Endothelial cell of umbilical vein (primary cell): ENCODE results near the gene NFIC. TPM values are rescaled to one million over a fixed set of nuclear protein-coding genes. Genes with fewer than 3 reads are reported as not detected.

Experiments
- BruUV-seq: library from RNA; stranded (reverse); fragments of 400-500 nt; replicated peaks from 2 replicates; lab custom pipeline; 2021; lab: Mats Ljungman, UMichigan
- CTCF ChIA-PET: fragments of 300-600, 350-600 bp; sonication (Branson Sonifier 250); formaldehyde crosslinking; loops from one replicate; lab custom pipeline; 2021; ENCODE audit warnings: antibody characterized with exemption, inconsistent platforms; lab: Charles Lee
- POLR2A ChIA-PET: fragments of 300-600, 350-600 bp; sonication (Branson Sonifier 250); formaldehyde crosslinking; loops from one replicate; lab custom pipeline; 2021; ENCODE audit warnings: antibody characterized with exemption, inconsistent platforms; lab: Charles Lee
- DNase-seq: peaks from one replicate; pipeline ENCODE4 v3.0.0-alpha.2; 2011; ENCODE audit warnings: low read depth, low spot score
- FAIRE-seq: peaks from 2 replicates; lab custom pipeline; 2011; peaks lifted over from hg19 to GRCh38; lab: Jason Lieb, UNC
- H2AFZ ChIP-seq: 2 replicates; pipeline ENCODE4 v1.6.0; 2012; ENCODE audit warnings: low read depth, low read length, control low read depth, inconsistent platforms
- H3K27ac ChIP-seq: 2 replicates; pipeline ENCODE4 v1.5.1; 2011; ENCODE audit warnings: low read depth, mild to moderate bottlenecking, control low read depth, low read length, moderate library complexity; ENCODE audit not compliant: insufficient read depth
- H3K27me3 ChIP-seq, 2 experiments: 2 replicates each; pipeline versions ENCODE4 v1.6.0 to v1.6.1; 2011; ENCODE audit warnings: low read length in 2 of 2, mixed read lengths in 1 of 2; ENCODE audit not compliant: control insufficient read depth in 2 of 2, insufficient read depth in 2 of 2
- H3K36me3 ChIP-seq, 2 experiments: 2 replicates in 1 of 2; 3 replicates in 1 of 2; pipeline ENCODE4 v1.5.1; 2011; ENCODE audit warnings: low read length in 2 of 2, mild to moderate bottlenecking in 1 of 2, moderate library complexity in 1 of 2; ENCODE audit not compliant: control insufficient read depth in 2 of 2, insufficient read depth in 2 of 2; ENCODE audit errors: extremely low read depth in 1 of 2
- H3K4me1 ChIP-seq: 3 replicates; pipeline ENCODE4 v1.5.1; 2011; ENCODE audit warnings: mild to moderate bottlenecking, low read length; ENCODE audit not compliant: control insufficient read depth, insufficient read depth; ENCODE audit errors: extremely low read depth
- H3K4me2 ChIP-seq: 2 replicates; pipeline ENCODE4 v1.6.1; 2011; ENCODE audit warnings: low read length, control low read depth, mixed read lengths; ENCODE audit not compliant: insufficient read depth
- H3K4me3 ChIP-seq, 3 experiments: fragments of 200-600 bp in 1 of 3; sonication (generic), shearing (Covaris generic) in 1 of 3; replicated peaks in 1 of 3; 2 replicates each; pipeline ENCODE4 v1.5.1; 2011 to 2016; ENCODE audit warnings: control low read depth in 3 of 3, low read length in 3 of 3, mild to moderate bottlenecking in 2 of 3, inconsistent platforms in 1 of 3, low read depth in 1 of 3, moderate library complexity in 1 of 3; ENCODE audit not compliant: insufficient read depth in 1 of 3
- H3K79me2 ChIP-seq: 2 replicates; pipeline ENCODE4 v1.6.0; 2012; ENCODE audit warnings: low read length, inconsistent platforms; ENCODE audit not compliant: control insufficient read depth, insufficient read depth
- H3K9ac ChIP-seq: replicated peaks from 2 replicates; pipeline ENCODE3; 2011; ENCODE audit warnings: low read length, control low read depth; ENCODE audit not compliant: insufficient read depth; ENCODE audit errors: extremely low read depth
- H3K9me1 ChIP-seq: replicated peaks from 3 replicates; pipeline ENCODE4 v1.6.0; 2011; ENCODE audit warnings: mild to moderate bottlenecking, low read length; ENCODE audit not compliant: control insufficient read depth, insufficient read depth; ENCODE audit errors: extremely low read depth
- H3K9me3 ChIP-seq: replicated peaks from 2 replicates; pipeline ENCODE4 v1.5.1; 2012; ENCODE audit warnings: low read length, inconsistent platforms; ENCODE audit not compliant: control insufficient read depth, insufficient read depth
- H4K20me1 ChIP-seq: replicated peaks from 2 replicates; pipeline ENCODE3; 2011; ENCODE audit warnings: mild to moderate bottlenecking, low read length; ENCODE audit not compliant: control insufficient read depth, insufficient read depth; ENCODE audit errors: extremely low read depth
- CTCF ChIP-seq, 2 donors: IDR thresholded peaks; 1 replicate in 1 of 2; 2 replicates in 1 of 2; pipeline ENCODE4 v1.5.1; 2011; ENCODE audit warnings: low read length in 2 of 2, mild to moderate bottlenecking in 2 of 2, moderate library complexity in 2 of 2, control low read depth in 1 of 2, inconsistent platforms in 1 of 2, low read depth in 1 of 2; ENCODE audit not compliant: insufficient read depth in 1 of 2; ENCODE audit errors: extremely low read depth in 1 of 2
- EZH2 ChIP-seq: IDR thresholded peaks from 2 replicates; pipeline ENCODE4 v1.6.1; 2012; ENCODE audit warnings: borderline replicate concordance, low read depth, mild to moderate bottlenecking, moderate library complexity, low read length, inconsistent platforms; ENCODE audit not compliant: severe bottlenecking
- FOS ChIP-seq: IDR thresholded peaks from 2 replicates; pipeline ENCODE4 v1.6.1; 2011; ENCODE audit warnings: mild to moderate bottlenecking, low read length, moderate library complexity, borderline replicate concordance; ENCODE audit not compliant: insufficient read depth
- POLR2A ChIP-seq: IDR thresholded peaks from 2 replicates; pipeline ENCODE4 v1.6.1; 2012; ENCODE audit warnings: low read depth, mild to moderate bottlenecking, control low read depth, low read length
- POLR2AphosphoS5 ChIP-seq: IDR thresholded peaks from 2 replicates; pipeline ENCODE4 v1.6.1; 2012; ENCODE audit warnings: low read depth, mild to moderate bottlenecking, control low read depth, low read length, moderate library complexity; ENCODE audit not compliant: insufficient read depth
- dilution Hi-C: fragments of 300-500 bp; cut with MboI; formaldehyde crosslinking; loops from one replicate; pipeline ENCODE4 v1.15.0; 2019; ENCODE audit warnings: low sequenced_read_pairs; ENCODE audit not compliant: extremely low pct_ligation_motif_present
- intact Hi-C: fragments of 100-400 bp; cut with micrococcal nuclease; formaldehyde crosslinking; loops from one replicate; pipeline ENCODE4 v1.10.0; 2022
- polyA plus RNA-seq, 4 experiments: library from polyadenylated mRNA; depleted of rRNA in 3 of 4; stranded (reverse) in 3 of 4; unstranded in 1 of 4; fragments of >200 nt; gene quantifications; 2 replicates each; pipeline versions ENCODE4 v1.2.1 to v1.2.3, GENCODE V29; 2011 to 2012; ENCODE audit warnings: missing spikeins in 1 of 4
- total RNA-seq: library from RNA; stranded (reverse); gene quantifications from 2 replicates; pipeline ENCODE4 v1.2.3, GENCODE V29; 2021

Gene NFIC
- total and polyA plus RNA-seq, 2 donors (not counting 3 experiments of a cell fraction or from before 2014, with no cell fraction given): 11.4 to 133 TPM

- Histone ChIP-seq H3K4me1 (peaks cover 17% of the 10 kb centered on the region), H3K4me3 (no peak overlapping the region), H3K4me2 (no peak overlapping the region), H4K20me1 (no peaks in the 10 kb centered on the region), H3K79me2 (peaks cover 35% of the 10 kb centered on the region), H2AFZ (no peak overlapping the region), H3K9ac (no peak overlapping the region), H3K9me1 (no peaks in the 10 kb centered on the region), H3K36me3 (no peaks in the 10 kb centered on the region), H3K27me3 (no peaks in the 10 kb centered on the region), H3K9me3 (no peaks in the 10 kb centered on the region), H3K27ac (no peak overlapping the region)
- intact Hi-C loops (no loop called here), dilution Hi-C loops (no loop called here)
- DNase-seq (no peak), FAIRE-seq (no peak)
- BruUV-seq: no TSS peak
- POLR2A ChIA-PET: no interaction called here
- CTCF ChIA-PET: interaction anchor here (0.9 to 1.6 kb wide), 3 partner anchors 13 to 67 kb away, joined by 3 to 9 read pairs (median 3); no protein-coding TSS in a partner anchor
- no peak for TF ChIP-seq CTCF (IDR thresholded peaks at IDR 0.05; ENCODE audit: extremely low read depth in 1 of 2, insufficient read depth in 1 of 2, low read depth in 1 of 2, low read length in 2 of 2)
- TF ChIP-seq FOS: no peak
- no peak for TF ChIP-seq POLR2A
- no peak for TF ChIP-seq EZH2
- TF ChIP-seq POLR2AphosphoS5: no peak
Observed at GRCh38 chr19:3362217-3362906, 4.0 kb upstream of the NFIC start.
